NOMO-1 (cell line): Measurements from ENCODE around the gene NTN5.
"Not testable (repeated sequence)": the region's sequence is repeated elsewhere in the genome, so short reads cannot be mapped to it uniquely, and the experiment has no call there.

ENCODE experiments used
- DNase-seq, 2 experiments: peaks; one replicate each; lab custom pipeline; 2025; ENCODE audit not compliant: unreplicated experiment in 2 of 2; lab: John Stamatoyannopoulos, UW

Gene NTN5

DNA sequence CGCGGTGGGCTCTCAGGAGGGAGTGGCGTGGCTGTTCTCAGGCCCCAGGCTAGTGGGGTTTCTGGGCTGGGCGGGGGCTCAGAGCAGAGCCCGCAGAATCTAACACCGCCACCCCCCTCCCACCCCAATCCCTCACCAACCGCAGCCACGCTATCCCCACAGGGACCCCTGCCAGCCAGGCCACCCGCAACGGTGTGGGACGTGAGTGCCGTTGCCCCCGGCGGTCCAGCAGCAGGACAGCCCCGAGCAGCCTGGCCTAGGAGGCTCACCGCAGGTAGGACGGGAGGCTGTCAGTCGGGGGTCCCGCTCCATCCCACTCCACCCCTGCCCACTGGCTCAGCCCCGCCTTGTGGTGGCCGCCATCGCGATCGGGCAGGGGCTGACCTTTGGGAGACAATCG, at the start of gene NTN5:
NTN5 (minus strand) TSS at position 24 of the 400 bp plus-strand sequence. CDS start 2,031 bp downstream, outside the sequence.
- DNase-seq: no peak

- DNase-seq: no peak
Observed at GRCh38 chr19:48722196-48722708, 49.4 kb upstream of the NTN5 start.

DNA sequence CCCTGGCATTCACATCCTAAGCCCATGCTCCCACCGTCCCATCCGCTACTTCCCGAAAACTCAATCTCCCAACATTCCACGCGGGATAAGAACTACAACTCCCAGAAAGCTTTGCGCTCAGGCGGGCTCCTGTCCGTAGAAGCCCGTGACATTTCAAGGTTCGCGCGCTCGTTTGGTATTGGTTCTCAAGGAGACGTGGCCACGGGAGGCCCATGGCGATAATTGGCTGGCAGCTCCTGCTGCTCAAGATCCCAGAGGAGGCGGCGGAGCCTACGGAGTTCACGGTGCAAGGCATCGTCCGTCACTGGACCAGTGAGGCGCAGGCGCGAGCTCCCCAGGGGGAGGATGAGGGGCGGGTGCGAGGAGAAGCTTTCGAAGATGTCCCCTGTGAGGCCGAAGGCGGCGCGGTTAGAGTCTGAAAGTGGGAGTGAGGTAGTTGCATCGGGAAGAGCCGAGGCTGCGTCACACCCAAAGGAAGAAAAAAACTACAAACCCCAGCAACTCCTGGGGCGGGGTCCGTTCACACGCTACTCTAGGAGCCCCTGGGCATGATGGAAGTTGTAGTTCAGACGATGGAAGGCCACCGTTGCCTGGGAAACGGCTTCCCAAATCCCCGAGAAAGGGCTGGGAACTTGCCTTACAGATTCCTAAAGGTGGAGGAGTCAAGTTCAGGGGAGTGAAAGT, 47.9 kb upstream of the NTN5 start:
- DNase-seq: peak; percentile 96 to 97

- DNase-seq: no peak
Observed at GRCh38 chr19:48720251-48720612, 47.4 kb upstream of the NTN5 start.

- no peak for DNase-seq
Observed at GRCh38 chr19:48719263-48720171, 46.7 kb upstream of the NTN5 start, which contains the start of gene MAMSTR. Gene MAMSTR, minus strand, starts transcription at chr19:48719725. Its CDS starts 694 bp downstream, at chr19:48719031.

DNA sequence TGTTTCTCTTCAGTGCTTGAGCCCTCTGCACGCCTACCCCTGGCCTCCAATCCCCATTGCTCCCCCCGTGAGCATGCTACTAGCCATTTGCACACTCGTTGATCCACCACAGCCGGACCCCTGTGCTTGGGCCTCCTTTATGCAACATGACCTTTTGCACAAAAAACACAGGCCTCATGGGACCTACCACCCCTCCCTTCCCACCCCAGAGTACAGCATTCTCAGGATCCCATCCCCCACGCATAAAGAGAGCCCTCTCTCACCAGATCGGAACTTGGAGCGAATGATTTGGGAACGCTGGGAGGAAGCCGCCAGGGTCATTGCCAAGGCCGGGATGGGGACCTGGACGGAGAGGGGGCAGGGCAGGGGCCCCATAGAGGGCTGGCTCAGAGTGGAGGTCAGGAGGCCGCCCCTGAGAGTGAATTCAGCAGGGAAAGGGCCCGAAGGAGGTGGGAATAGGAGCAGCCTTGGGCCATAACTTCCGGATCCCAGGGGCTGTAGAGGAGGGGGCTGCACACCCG, 46.0 kb upstream of the NTN5 start:
- no peak for DNase-seq

DNA sequence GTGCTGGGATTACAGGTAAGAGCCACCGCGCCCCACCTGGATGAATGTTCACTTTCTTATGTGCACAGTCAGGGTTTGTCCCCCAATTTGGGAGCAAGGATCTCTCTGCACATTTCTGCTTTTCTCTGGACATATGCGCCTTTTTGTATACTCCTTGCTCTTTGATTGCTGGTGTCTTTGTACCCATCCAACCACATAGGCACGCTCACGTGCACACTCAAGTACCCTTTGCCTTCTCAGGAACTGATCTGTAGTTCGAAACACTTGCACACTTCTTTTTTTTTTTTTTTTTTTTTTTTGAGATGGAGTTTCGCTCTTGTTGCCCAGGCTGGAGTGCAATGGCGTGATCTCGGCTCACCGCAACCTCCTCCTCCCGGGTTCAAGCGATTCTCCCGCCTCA, 45.3 kb upstream of the NTN5 start:
- not testable (repeated sequence) for DNase-seq

- DNase-seq: no peak
Observed at GRCh38 chr19:48716562-48717291, 43.9 kb upstream of the NTN5 start.

- no peak for DNase-seq
Observed at GRCh38 chr19:48715681-48716171, 42.9 kb upstream of the NTN5 start.

GRCh38 chr19:48714759-48715675, 42.2 kb upstream of the NTN5 start:
- no peak for DNase-seq

DNA sequence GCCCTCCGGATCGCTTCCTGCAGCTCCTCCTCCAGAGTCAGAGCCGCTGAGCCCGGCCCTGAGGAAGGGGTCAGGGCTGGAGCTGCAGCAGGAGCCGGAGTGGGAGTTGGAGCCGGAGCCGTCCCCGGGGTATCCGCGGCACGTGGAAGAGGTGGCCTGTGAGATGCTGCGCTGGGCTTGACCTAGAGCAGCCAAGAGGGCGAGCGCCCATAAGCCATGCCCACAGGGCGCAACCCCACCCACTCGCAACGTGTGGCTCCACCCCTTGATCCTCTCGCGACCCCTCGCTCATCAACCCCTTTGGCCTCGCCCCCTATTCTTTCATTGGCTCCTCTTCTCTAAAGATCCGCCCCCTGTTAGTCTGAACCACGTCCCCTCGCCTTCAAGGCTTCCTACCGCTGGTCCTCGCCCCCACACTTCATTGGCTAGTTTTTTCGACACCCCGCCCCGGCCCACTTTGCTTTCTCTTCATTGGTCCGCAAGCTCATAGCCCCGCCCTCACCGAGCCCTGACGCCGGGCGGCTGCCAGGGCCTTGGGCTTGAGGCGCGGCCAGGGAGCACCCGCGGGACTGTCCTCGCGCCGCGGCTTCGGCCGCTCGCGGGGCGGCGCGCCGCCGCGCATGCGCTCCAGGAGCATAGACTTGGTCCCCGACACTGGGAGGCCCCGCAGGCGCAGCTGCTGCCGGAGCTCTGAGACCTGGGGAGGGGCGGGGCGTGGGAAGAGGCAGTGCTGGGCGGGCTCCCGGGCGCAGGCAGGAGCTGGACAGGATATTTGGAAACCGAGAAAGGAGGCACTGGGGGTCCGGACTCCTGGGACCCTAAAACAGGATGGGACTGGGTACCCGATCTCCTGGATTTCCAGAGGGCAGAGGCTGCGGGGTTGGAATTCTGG, 41.3 kb upstream of the NTN5 start:
- DNase-seq: peak; percentile 100

DNA sequence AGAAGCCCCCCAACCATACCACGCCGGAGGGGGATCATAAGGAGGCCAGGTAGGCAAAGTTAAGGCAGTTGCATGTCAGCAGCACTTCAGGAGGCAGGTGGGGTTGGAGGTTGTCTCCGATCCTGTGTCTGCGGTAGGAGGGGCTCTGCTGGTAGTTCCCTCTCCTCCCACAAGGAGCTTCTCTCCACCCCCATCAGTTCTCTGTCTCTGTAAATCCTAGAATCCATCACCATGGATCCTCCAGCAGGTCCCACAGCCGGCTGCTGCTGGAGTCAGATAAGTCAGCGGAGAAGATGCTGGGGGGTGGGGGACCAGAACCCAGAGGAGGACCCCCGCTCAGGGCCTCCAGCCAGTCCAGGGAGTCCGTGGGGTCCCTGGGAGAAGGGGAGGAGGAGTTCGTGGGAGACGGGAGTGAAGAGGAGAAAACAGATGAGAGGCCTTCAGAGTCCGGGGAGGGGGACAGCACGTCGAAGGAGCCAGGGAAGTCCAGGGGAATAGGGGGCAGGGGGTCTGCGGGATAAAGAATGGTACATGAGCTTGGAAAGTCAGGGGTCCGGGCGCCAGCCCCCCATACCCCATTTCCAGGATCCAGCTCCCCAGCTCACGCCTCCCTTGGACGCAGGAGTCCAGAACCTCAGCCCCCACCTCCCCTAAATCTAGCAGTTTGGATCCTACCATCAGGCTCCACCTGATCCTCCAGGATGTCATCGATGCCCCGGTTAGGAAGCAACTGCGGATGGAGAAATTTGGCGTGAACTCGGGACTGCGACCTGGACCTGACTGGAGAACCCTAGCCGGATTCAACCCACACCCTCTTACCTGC, 40.4 kb upstream of the NTN5 start:
- peak in 1 of 2 experiments; percentile 13 for DNase-seq

- no peak for DNase-seq
Observed at GRCh38 chr19:48711106-48711662, 38.4 kb upstream of the NTN5 start.

- no peak for DNase-seq
Observed at GRCh38 chr19:48708471-48708870, 35.7 kb upstream of the NTN5 start.

GRCh38 chr19:48705431-48705830, 32.6 kb upstream of the NTN5 start:
- no peak for DNase-seq

DNA sequence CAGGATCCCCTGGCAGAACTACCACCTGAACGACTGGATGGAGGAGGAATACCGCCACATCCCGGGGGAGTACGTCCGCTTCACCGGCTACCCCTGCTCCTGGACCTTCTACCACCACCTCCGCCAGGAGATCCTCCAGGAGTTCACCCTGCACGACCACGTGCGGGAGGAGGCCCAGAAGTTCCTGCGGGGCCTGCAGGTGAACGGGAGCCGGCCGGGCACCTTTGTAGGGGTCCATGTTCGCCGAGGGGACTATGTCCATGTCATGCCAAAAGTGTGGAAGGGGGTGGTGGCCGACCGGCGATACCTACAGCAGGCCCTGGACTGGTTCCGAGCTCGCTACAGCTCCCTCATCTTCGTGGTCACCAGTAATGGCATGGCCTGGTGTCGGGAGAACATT, 30.5 kb upstream of the NTN5 start:
- DNase-seq: no peak

DNA sequence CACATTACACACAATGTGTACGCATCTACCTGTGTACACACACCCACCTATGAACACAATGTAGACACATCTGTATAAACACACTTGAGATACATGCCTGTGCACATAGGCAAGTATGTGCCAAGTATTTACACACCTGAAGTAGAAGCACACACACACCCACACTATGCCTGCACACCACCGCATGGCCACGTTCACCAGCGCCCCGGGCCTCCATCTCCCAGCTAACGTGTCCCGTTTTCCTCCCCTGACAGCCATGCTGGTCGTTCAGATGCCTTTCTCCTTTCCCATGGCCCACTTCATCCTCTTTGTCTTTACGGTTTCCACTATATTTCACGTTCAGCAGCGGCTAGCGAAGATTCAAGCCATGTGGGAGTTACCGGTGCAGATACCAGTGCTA, 29.9 kb upstream of the NTN5 start:
- no peak for DNase-seq
